Liver (tissue), 3 donors: Measurements from ENCODE around the gene IFNA14.

Experiments used
- ATF3 ChIP-seq: IDR thresholded peaks from 2 replicates; pipeline ENCODE4 v1.6.1; 2016; ENCODE audit warnings: antibody characterized with exemption
- EGR1 ChIP-seq, 2 donors: IDR thresholded peaks; 2 replicates each; pipeline ENCODE4 v1.6.1; 2016 to 2018; ENCODE audit warnings: antibody characterized with exemption in 2 of 2, low read depth in 2 of 2
- GABPA ChIP-seq, 2 donors: IDR thresholded peaks in 1 of 2; conservative IDR thresholded peaks in 1 of 2; 2 replicates each; pipeline ENCODE4 v1.6.1; 2016; ENCODE audit warnings: antibody characterized with exemption in 2 of 2, mild to moderate bottlenecking in 1 of 2, moderate library complexity in 1 of 2
- HNF4A ChIP-seq, 2 donors: conservative IDR thresholded peaks; 2 replicates each; pipeline ENCODE4 v1.6.1; 2016; ENCODE audit warnings: antibody characterized with exemption in 2 of 2, mild to moderate bottlenecking in 2 of 2
- HNF4G ChIP-seq: IDR thresholded peaks from 2 replicates; pipeline ENCODE4 v1.6.1; 2016; ENCODE audit warnings: antibody characterized with exemption
- JUND ChIP-seq, 2 donors: IDR thresholded peaks; 2 replicates each; pipeline ENCODE4 v1.6.1; 2016; ENCODE audit warnings: antibody characterized with exemption in 2 of 2
- RAD21 ChIP-seq, 2 donors: IDR thresholded peaks; 2 replicates each; pipeline ENCODE4 v1.6.1; 2016; ENCODE audit warnings: antibody characterized with exemption in 2 of 2, mild to moderate bottlenecking in 2 of 2
- SP1 ChIP-seq: IDR thresholded peaks from 2 replicates; pipeline ENCODE4 v1.6.1; 2018; ENCODE audit warnings: antibody characterized with exemption, mild to moderate bottlenecking
- TAF1 ChIP-seq: conservative IDR thresholded peaks from 2 replicates; pipeline ENCODE4 v1.6.1; 2016; ENCODE audit warnings: antibody characterized with exemption, mild to moderate bottlenecking
- YY1 ChIP-seq: IDR thresholded peaks from 2 replicates; pipeline ENCODE4 v1.6.1; 2016; ENCODE audit warnings: antibody characterized with exemption, mild to moderate bottlenecking
- TF ChIP-seq, protein P1 (sequence below): fragments of 150-350 bp; IDR thresholded peaks from 2 replicates; pipeline ENCODE4 v1.5.1; 2017; ENCODE audit warnings: improper control_type of control experiment, low read depth, low read length; ENCODE audit not compliant: missing input control
- TF ChIP-seq, protein P2 (sequence below): IDR thresholded peaks from 2 replicates; pipeline ENCODE4 v1.6.1; 2016; ENCODE audit warnings: antibody characterized with exemption, mild to moderate bottlenecking
- TF ChIP-seq, protein P3 (sequence below): IDR thresholded peaks from 2 replicates; pipeline ENCODE4 v1.6.1; 2016; ENCODE audit warnings: antibody characterized with exemption
- donor health status: healthy.
- donor health status: healthy.

DNA sequence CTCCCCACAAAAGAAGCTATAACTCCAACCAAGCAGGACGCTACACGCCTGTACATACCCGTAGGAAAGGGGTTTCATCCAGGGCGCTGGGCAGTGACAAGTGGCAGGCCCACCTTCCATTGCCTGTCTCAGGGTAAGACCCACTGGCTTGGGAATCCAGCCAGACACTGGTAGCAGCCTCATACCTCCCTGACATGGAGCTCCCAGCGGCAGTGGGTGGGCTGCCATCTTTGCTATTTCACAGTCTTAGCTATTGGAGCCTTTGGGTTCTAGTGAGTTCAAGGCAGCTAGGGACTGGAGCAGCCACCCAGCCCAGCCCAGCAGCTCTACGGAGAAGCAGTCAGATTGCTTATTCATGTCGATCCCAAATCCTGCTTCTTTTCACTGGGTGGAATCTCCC lies 29.5 kb downstream of the IFNA14 start:
- TF ChIP-seq, protein P1, sequence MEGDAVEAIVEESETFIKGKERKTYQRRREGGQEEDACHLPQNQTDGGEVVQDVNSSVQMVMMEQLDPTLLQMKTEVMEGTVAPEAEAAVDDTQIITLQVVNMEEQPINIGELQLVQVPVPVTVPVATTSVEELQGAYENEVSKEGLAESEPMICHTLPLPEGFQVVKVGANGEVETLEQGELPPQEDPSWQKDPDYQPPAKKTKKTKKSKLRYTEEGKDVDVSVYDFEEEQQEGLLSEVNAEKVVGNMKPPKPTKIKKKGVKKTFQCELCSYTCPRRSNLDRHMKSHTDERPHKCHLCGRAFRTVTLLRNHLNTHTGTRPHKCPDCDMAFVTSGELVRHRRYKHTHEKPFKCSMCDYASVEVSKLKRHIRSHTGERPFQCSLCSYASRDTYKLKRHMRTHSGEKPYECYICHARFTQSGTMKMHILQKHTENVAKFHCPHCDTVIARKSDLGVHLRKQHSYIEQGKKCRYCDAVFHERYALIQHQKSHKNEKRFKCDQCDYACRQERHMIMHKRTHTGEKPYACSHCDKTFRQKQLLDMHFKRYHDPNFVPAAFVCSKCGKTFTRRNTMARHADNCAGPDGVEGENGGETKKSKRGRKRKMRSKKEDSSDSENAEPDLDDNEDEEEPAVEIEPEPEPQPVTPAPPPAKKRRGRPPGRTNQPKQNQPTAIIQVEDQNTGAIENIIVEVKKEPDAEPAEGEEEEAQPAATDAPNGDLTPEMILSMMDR = no peak
- TF ChIP-seq JUND (IDR thresholded peaks at IDR 0.05) (no peak), RAD21 (IDR thresholded peaks at IDR 0.05) (no peak), ATF3 (no peak), TAF1 (no peak), EGR1 (IDR thresholded peaks at IDR 0.05; ENCODE audit: low read depth in 2 of 2) (no peak), YY1 (no peak), GABPA (IDR thresholded peaks at IDR 0.05 in 1 of 2, conservative IDR thresholded peaks at IDR 0.05 in 1 of 2) (no peak), HNF4G (no peak), SP1 (no peak), HNF4A (conservative IDR thresholded peaks at IDR 0.05) (no peak)
- TF ChIP-seq, protein P2, sequence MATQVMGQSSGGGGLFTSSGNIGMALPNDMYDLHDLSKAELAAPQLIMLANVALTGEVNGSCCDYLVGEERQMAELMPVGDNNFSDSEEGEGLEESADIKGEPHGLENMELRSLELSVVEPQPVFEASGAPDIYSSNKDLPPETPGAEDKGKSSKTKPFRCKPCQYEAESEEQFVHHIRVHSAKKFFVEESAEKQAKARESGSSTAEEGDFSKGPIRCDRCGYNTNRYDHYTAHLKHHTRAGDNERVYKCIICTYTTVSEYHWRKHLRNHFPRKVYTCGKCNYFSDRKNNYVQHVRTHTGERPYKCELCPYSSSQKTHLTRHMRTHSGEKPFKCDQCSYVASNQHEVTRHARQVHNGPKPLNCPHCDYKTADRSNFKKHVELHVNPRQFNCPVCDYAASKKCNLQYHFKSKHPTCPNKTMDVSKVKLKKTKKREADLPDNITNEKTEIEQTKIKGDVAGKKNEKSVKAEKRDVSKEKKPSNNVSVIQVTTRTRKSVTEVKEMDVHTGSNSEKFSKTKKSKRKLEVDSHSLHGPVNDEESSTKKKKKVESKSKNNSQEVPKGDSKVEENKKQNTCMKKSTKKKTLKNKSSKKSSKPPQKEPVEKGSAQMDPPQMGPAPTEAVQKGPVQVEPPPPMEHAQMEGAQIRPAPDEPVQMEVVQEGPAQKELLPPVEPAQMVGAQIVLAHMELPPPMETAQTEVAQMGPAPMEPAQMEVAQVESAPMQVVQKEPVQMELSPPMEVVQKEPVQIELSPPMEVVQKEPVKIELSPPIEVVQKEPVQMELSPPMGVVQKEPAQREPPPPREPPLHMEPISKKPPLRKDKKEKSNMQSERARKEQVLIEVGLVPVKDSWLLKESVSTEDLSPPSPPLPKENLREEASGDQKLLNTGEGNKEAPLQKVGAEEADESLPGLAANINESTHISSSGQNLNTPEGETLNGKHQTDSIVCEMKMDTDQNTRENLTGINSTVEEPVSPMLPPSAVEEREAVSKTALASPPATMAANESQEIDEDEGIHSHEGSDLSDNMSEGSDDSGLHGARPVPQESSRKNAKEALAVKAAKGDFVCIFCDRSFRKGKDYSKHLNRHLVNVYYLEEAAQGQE = no peak
- TF ChIP-seq, protein P3, sequence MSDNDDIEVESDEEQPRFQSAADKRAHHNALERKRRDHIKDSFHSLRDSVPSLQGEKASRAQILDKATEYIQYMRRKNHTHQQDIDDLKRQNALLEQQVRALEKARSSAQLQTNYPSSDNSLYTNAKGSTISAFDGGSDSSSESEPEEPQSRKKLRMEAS = no peak
